NCI-H1105 treated with DMSO at 0.1 percent for 48 hours (cell line): Measurements from ENCODE around the gene ATG16L1.

ENCODE experiments used
- DNase-seq: peaks from one replicate; lab custom pipeline; 2025; lab: John Stamatoyannopoulos, UW

Gene ATG16L1

DNA sequence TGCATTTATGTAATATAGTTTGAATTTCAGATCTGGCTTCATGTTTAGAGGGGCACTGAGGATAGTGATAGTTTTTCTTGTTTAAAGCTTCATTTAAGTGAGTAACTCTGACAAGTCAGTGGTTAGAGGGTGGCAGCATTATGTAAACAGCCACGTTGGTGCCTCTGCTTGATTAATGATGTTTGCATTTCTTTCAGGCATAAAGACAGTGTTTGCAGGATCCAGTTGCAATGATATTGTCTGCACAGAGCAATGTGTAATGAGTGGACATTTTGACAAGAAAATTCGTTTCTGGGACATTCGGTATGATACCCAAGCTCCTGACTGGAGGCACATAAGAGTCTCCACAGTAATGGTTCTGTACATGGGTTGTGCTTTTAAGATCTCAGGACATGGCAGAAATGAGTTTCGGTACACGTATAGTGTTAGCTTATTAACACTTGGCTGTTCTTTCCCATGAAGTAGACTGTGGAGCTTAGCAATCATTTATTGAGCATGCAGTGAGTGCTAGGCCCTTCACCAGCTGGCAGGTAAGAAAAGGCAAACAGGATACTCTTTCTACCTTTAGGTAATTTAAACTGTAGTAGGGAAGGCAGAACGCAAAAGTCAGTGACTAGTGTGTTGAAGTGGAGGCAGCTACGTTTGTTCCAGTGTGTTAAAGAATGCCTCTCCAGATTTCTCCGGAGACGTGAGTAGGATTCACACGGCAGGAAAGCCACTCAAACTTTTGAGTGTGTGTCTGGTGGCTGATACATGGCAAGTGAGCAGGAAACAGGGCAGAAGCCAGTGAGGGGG, 38.8 kb downstream of the ATG16L1 start:
- no peak for DNase-seq

DNA sequence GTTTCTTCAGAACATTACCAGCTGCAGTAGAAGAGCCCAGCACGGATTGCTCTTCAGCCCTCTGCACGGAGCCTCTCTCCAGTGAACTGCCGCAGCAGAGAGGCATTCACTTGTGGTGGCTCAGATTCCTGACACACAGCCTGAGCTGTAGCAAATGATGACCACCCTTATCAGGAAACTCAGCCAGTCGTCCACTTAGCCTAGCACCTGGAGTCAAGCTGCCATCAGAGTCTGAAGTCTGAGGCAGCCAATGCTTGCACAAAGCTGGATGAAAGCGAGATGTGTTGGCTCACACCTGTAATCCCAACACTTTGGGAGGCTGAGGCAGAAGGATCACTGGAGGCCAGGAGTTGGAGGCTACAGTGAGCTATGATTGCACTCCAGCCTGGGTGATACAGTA, 44.4 kb downstream of the ATG16L1 start:
- DNase-seq: no peak

DNA sequence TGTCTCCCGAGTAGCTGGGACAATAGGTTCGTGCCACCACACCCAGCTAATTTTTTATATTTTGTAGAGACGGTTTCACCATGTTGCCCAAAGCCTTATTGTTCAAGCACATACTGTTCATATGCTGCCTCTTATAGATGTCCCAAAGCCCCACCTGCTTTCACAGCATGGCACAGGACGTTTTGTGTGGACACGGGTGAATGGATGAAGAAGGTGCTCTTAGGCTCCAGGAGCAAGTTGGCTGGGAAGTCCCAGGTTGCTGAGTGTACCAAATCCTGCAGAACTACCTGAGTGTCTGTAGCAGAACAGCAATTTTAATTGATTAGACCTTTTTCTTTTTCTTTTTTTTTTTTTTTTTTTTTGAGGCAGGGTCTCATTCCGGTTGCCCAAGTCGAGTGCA, 45.6 kb downstream of the ATG16L1 start:
- no peak for DNase-seq

DNA sequence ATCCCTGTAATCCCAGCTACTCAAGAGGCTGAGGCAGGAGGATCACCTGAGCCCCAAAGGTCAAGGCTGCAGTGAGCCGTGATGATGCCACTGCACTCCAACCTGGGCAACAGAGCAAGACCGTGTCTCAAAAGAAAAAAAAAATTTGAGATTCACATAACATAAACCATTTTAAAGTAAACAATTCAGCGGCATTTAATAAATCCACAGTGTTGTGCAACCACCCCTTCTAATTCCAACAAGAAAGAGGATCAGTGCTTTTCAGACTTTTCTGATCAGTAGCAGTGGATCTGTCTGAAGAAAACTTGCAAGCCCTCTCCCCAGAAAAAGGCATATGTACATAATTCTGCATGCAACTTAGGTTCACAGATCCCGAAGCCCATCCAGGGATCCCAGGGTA, 48.9 kb downstream of the ATG16L1 start:
- DNase-seq: no peak

DNA sequence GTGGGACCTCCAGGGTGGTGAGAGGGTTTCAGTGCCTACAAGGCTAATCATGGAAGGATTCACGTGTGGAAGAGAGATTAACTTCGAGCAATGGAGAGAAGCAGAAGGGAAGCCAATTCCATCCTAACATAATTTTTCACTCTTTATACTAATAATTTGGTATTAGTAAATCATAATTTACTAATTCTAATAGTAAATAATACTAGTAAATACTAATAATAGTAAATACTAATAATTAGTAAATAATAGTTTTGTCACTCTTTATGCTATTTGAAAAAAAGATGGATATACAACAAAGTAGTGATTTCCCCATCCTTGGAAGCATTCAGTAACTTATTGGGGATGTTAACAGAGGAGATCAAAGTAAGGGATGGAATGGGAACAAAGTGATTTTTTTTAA, 49.8 kb downstream of the ATG16L1 start:
- DNase-seq: no peak

DNA sequence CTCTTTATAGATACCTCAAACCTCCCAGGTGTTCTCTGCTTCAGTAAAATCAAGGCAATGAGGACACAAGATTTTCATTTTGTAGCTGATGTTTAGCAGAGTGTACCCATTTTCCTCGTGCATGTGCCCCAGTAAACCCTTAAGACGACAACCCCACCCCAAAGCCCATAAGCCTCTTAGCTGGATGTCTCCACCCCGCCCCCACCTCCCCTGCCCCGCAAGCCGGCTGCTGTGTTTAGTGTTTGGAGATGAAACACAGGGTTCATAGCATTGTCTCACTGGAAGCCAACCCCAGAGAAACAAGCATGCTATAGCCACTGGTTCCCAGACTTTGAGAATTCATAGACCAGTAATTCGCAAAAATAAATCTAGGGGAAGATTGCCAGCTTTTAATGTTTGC, 50.3 kb downstream of the ATG16L1 start:
- DNase-seq: no peak

DNA sequence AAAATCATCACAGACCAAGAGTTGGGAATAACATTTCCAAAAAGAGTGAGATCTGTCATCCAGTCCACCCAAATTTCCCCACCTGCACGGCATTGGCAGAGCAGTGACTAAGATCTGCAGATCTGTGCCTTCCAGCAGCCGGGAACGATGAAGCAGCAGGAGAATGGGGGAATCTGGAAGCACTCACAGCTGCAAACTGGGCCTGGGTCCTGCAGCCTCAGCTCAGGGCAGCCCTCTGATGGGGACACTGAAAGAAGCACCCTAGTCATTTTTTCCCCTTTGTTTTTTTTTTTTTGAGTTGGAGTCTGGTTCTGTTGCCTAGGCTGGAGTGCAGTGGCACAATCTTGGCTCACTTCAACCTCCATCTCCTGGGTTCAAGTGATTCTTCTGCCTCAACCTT, 51.8 kb downstream of the ATG16L1 start:
- DNase-seq: no peak

DNA sequence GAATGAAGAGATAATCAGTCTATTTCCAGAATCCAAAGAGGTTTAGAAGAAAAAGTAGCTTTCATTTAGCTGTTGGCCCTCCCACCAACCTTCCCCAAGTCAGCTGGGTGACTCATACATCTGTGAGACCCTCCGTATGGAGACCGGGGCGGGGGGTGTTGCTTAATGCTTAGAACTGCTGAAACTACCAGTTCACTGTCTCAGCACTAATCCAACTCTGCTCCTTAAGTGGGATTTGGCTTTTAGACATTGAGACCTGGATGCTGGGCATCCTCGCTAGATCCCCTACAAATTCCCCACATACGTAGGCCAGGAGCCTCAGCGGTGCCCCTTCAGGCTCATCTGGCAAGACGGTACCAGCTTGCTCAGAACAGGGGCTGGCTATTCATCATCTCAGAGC, 56.1 kb downstream of the ATG16L1 start, which contains the start of gene SAG:
TSS of gene SAG (plus strand) at position 252 of the 400 bp plus-strand sequence. CDS start 1,374 bp downstream, outside the sequence.
- no peak for DNase-seq

DNA sequence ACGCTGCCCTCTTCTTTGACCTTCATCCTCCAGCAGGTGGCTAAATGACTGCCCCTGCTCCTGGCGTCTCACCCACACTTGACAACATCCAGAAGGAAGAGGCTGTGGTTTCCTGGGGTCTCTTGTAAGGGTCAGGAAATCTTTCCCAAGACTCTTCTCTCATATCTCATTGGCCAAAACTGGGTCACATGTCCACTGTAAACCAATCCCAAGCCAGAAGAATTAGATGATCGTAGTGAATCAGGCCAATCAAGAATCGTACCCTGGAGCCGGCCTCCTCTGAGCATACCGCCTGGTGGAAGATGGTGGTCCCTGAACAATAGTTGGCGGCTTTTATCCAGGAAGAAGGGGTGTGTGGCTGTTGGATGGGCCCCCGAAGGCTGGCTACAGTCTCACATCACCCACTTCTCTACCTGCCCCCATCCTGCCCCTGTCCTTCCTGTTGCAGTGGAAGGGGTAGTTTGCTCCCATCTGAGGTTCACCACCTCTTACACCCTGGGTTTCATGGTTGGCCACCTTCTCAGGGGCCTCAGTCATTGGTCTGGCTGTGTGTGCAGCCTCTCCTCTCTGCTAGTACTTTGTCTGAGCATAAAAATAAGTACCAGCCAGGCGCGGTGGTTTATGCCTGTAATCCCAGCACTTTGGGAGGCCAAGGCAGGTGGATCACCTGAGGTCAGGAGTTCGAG, 59.9 kb downstream of the ATG16L1 start:
- DNase-seq: no peak

DNA sequence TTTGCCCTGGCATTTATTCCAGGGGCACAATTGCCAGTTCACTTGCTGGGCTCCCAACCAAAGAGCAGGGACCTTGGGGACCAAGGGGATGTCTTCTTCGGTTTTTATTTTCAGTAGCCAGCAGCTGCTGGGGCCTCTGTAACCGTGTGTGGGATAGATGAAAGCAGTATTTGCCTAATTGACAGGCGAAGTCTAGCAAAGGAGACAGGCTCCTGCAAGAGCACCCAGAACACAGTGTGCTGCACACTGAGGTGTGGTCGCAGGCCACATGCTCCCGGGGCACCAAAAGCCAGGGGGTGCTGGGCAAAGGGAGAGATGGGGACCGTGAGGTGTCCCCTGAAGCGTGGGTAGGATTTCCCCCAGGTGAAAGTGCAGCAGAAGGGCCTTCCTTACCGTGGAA, 61.4 kb downstream of the ATG16L1 start:
- DNase-seq: no peak

DNA sequence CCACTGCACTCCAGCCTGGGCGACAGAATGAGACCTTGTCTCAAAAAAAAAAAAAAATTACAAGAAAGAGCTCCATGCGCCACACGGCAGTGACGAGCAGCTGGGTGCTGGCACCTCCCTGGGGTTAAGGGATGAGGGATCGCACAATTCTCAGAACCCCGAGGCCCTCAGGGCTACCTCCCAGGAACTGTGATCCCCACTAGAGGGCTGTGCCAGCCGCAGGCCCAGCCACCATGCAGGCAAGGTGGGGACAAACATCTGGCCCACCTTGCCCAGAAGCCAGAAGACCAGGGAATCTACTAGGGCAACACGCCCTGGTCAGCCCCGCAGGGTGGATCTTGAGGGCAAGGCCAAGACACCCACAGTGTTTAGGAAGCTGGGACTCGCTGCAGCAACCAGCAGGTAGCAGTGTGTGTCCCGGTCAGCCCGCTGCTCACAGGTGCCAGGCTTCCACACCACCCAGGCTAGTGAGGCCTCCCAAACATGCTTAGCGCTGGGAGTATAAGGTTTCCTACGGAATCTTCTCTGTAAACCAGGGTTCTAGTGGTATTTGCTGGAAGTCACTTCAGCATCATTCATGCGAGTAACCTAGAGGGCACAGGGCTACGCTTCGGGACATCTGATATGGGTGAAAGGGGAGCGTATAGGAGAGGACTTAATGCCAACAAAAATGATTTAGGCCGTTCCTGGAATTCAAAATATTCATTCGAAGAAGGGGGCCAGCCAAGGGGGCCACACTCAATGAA, 62.9 kb downstream of the ATG16L1 start:
- no peak for DNase-seq

DNA sequence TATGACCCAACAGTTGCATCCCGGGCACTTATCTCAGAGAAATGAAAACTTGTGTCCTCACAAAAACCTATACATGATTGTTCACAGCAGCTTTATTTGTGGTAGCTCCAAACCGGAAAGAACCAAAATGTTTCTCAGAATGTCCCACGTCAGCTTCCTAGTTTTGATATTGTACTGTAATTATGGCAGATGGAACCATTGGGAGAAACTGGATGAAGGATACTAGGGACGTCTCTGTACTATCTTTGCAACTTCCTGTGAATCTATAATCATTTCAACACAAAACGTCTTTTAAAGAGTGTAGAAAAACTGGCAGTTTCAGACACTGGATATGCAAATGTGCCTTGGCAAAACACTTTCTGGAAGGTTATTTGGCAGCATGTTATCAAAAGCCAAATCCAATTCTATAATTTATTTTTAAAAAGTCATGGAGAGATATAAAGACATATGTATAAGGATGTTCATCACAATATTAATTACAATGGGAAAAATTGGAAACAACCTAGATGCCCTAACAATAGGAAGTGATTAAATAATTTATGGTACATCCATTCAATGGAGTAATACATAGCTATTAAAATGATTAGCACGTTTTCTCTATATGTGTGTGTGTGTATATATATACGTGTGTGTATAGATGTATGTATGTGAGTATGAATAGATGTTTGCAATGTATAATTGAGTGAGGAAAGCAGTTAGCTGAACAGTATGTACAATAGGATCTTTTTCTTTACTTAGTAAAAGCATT, 65.9 kb downstream of the ATG16L1 start:
- DNase-seq: no peak

DNA sequence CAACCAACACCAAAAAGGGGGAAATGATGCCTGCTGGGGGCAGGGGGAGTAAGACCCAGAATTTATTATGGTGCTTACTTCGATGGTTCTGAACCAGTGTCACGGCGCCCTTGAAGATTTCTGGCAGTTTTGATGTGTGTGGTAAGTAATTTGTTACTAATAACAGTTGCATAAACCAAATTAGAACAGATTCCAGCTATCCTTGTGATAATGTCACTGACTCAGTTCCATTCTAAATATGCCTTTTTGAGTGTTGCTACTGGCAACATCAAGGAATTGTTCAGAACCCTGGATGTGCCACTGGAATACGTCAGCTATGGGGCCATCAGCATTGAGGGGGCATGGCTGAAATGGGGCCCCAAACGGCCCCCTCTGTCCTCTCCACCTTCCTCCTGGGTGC, 67.8 kb downstream of the ATG16L1 start:
- no peak for DNase-seq

DNA sequence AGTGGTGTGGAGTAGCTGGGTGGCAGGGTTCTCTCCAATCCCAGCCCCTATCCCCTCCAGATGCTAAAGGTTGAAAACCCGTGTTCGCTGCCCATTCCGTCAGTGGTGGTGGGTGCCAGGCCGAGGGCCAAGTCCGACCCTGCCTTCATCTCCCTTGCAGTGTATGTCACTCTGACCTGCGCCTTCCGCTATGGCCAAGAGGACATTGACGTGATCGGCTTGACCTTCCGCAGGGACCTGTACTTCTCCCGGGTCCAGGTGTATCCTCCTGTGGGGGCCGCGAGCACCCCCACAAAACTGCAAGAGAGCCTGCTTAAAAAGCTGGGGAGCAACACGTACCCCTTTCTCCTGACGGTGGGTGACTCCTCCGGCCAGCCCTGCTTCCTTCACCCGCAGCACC, 69.0 kb downstream of the ATG16L1 start:
- no peak for DNase-seq

DNA sequence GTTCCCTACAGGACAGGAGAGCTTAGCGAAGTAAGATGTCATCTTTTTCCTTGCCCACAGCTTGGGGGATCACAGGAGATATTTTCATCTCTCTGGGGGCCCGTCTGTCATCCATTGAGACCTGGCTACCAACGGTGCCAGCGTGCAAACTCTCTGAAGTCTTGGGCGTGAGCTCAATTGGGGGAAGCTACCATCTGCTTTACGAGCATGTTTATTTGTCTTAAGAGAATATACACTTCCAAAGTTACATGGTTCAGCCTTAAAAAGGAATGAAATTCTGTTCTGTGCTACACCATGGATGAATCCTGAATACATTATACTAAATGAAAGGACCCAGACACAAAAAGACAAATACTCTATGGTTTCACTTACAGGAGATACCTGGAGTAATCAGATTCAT, 69.7 kb downstream of the ATG16L1 start:
- no peak for DNase-seq

DNA sequence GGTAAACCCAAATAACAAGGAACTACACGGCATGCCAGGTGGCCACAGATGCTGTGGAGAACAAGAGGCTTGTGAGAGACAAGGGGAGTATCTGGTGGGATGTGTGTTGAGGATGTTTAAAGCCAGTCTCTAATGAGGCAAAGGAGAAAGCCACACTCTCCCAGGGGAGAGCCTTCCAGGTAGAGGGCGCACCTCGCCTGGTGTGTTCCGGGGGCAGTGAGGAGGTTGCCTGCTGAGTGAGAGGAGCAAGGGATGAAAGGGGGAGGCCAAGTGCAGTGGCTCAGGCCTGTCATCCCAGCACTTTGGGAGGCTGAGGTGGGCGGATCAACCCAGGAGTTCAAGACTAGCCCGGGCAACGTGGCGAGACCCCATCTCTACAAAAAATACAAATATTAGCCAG, 72.4 kb downstream of the ATG16L1 start:
- no peak for DNase-seq

DNA sequence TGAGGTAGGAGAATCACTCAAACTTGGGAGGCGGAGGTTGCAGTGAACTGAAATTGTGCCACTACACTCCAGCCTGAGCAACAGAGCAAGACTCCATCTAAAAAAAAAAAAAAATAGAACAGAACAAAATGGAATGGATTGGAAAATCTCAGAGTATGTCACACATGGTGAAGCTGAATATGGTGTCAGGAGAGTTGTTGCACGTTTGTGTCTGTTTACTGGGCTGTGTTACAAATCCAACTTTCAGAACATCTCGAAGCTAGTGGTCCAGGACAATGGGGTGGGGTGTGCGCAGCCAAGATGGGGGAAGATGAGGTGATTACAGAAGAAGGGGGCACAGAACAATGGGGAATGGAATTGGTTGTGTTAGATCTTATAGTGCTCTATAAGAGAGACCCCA, 73.8 kb downstream of the ATG16L1 start:
- DNase-seq: no peak

DNA sequence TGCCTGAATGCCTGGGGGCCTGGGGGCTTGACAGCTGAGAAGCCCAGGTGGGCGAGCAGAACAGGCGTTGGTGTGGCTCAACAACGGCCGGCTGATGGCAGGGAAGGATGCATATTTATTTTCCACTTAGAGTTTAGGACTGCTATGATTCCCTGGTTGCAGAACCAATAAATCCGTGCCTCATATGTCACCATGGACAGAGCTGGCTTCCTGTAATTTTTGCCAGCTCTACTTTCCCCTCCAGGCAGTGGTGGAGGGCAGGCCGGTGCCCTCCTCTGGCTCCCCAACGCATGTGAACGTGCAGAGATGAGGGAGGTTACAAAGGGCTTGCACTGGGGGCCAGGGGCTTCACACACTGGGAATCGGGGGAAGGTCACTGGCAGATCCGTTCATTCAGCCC, 74.3 kb downstream of the ATG16L1 start:
- no peak for DNase-seq

DNA sequence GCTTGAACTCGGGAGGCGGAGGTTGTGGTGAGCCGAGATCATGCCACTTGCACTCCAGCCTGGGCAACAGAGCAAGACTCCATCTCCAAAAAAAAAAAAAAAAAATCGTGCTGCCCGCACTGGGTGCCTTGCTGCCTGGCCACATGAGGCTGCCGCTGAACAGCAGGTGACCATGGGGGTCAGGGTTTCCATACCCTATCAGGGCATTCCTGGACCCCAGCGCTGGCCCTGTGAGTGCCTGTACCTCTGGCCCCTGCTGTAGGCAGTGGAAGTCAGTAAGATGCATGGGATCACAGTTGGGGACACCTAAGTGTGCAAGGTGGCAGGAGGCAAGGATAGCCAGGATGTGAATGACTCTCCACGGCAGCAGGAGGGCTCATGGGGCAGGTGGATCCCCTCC, 75.0 kb downstream of the ATG16L1 start:
- no peak for DNase-seq

DNA sequence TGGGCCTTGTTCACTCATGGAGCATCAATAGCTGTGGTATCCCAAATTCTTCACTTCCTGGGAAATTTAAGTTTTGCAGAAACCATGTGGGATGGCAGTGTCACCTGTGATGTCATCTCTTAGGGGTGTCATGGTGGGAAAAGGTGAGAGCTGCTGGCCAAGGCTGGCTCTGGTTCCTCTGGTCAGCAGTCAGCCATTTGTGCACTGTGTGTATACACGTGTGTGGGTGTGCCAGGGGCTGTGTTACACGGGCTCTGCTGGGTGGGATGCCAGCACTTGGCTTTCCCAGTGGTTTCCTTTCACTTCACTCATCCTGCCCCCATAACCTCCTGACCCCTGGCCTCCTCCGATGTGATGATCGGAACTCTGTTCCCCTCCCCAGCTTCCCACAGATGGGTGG, 77.4 kb downstream of the ATG16L1 start:
- no peak for DNase-seq

DNA sequence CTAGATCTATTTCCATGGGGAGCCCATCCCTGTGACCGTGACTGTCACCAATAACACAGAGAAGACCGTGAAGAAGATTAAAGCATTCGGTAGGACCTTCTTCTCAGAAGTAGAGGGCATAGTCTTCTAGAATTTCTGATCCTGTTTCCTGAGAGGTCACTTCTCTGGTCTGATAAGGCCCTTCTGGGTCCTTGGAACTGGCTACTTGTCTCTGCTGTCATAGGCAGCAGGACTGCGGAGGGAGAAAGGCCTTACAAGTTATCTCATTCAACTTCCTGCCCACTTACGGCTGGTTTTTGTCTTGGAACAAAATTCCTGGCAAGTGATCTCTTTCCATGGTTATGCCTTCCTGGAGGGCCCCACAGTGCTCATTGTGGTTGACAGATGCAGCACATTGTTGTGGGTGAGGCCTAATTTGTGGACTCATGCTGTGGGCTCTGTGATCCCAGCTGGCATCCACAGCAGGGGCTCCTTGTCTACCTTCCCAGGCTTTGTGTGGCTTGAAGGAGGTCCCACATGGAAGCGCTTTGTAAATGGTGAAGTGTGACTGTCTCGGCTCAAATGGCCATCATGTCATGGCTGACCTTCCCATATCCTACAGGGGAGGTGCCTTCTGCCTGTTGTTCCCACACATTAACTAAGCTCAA, 78.1 kb downstream of the ATG16L1 start:
- no peak for DNase-seq

DNA sequence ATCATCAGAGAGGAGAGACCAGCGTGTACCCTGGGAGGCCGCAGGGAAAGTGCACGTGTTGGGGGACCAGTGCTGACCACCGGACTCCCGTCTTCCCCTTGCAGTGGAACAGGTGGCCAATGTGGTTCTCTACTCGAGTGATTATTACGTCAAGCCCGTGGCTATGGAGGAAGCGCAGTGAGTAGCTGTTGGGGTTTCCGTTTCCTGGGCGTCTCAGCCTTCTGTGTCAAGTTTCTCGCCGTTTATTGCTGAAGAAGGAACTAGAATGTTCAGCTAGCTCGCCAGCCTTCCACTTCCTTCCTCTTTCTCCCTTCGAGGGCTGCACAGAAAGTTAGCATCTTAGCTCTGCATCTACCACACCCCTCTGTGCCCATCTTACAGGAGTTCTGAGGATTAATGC, 80.1 kb downstream of the ATG16L1 start:
- no peak for DNase-seq
